MM.1S (cell line): ENCODE data around the gene COLEC12.

Source experiments
- DNase-seq: peaks from one replicate; pipeline ENCODE4 v3.0.0-alpha.2; 2015
- H2AFZ ChIP-seq: fragments of 300-600 bp; sonication (generic); 2 replicates; pipeline ENCODE4 v1.6.0; 2016; ENCODE audit warnings: antibody characterized with exemption, low read length
- H3F3A ChIP-seq: fragments of 300-600 bp; sonication (generic); 2 replicates; pipeline ENCODE4 v1.6.1; 2016; ENCODE audit warnings: mild to moderate bottlenecking, antibody characterized with exemption, low read length, moderate library complexity, mixed read lengths; ENCODE audit not compliant: insufficient read depth
- H3K27ac ChIP-seq: fragments of 300-600 bp; sonication (generic); 2 replicates; pipeline ENCODE4 v1.5.1; 2016; ENCODE audit warnings: mild to moderate bottlenecking, low read length
- H3K27me3 ChIP-seq: fragments of 300-600 bp; sonication (generic); replicated peaks from 2 replicates; pipeline ENCODE4 v1.6.0; 2016; ENCODE audit warnings: low read length; ENCODE audit not compliant: insufficient read depth
- H3K36me3 ChIP-seq: fragments of 300-600 bp; sonication (generic); replicated peaks from 2 replicates; pipeline ENCODE4 v1.6.1; 2016; ENCODE audit warnings: mild to moderate bottlenecking, low read length, mixed read lengths; ENCODE audit not compliant: insufficient read depth
- H3K4me1 ChIP-seq: fragments of 300-600 bp; sonication (generic); 2 replicates; pipeline ENCODE4 v1.6.1; 2016; ENCODE audit warnings: low read length, mixed read lengths
- H3K4me2 ChIP-seq: fragments of 300-600 bp; sonication (generic); 2 replicates; pipeline ENCODE4 v1.6.0; 2016; ENCODE audit warnings: low read depth, low read length
- H3K4me3 ChIP-seq: fragments of 300-600 bp; sonication (generic); 2 replicates; pipeline ENCODE4 v1.5.1; 2016; ENCODE audit warnings: low read length, mixed read lengths
- H3K79me2 ChIP-seq: fragments of 300-600 bp; sonication (generic); 2 replicates; pipeline ENCODE4 v1.6.1; 2016; ENCODE audit warnings: mixed run types, low read length, mixed read lengths
- H3K9ac ChIP-seq: fragments of 300-600 bp; sonication (generic); 2 replicates; pipeline ENCODE4 v1.6.1; 2016; ENCODE audit warnings: low read length, mixed read lengths
- H3K9me2 ChIP-seq: fragments of 300-600 bp; sonication (generic); replicated peaks from 2 replicates; pipeline ENCODE4 v1.6.1; 2016; ENCODE audit warnings: mild to moderate bottlenecking, low read length, mixed read lengths; ENCODE audit not compliant: insufficient read depth
- H3K9me3 ChIP-seq: fragments of 300-600 bp; sonication (generic); replicated peaks from 2 replicates; pipeline ENCODE4 v1.6.1; 2016; ENCODE audit warnings: mild to moderate bottlenecking, low read length, mixed read lengths; ENCODE audit not compliant: insufficient read depth
- H4K20me1 ChIP-seq: fragments of 300-600 bp; sonication (generic); 2 replicates; pipeline ENCODE4 v1.6.1; 2016; ENCODE audit warnings: mild to moderate bottlenecking, low read length, moderate library complexity, mixed read lengths; ENCODE audit not compliant: insufficient read depth
- EZH2 ChIP-seq: fragments of 300-600 bp; sonication (generic); optimal IDR thresholded peaks from 2 replicates; pipeline ENCODE3; 2017; ENCODE audit warnings: low read depth, mild to moderate bottlenecking, antibody characterized with exemption, low read length, mixed read lengths
- EZH2phosphoT487 ChIP-seq: fragments of 300-600 bp; sonication (generic); IDR thresholded peaks from 2 replicates; pipeline ENCODE4 v1.6.1; 2018; ENCODE audit warnings: antibody characterized with exemption, low read length
- TF ChIP-seq, protein P1 (sequence below): fragments of 300-600 bp; sonication (generic); IDR thresholded peaks from 2 replicates; pipeline ENCODE4 v1.5.1; 2016; ENCODE audit warnings: antibody characterized with exemption, low read length, mixed read lengths

The COLEC12 gene

DNA sequence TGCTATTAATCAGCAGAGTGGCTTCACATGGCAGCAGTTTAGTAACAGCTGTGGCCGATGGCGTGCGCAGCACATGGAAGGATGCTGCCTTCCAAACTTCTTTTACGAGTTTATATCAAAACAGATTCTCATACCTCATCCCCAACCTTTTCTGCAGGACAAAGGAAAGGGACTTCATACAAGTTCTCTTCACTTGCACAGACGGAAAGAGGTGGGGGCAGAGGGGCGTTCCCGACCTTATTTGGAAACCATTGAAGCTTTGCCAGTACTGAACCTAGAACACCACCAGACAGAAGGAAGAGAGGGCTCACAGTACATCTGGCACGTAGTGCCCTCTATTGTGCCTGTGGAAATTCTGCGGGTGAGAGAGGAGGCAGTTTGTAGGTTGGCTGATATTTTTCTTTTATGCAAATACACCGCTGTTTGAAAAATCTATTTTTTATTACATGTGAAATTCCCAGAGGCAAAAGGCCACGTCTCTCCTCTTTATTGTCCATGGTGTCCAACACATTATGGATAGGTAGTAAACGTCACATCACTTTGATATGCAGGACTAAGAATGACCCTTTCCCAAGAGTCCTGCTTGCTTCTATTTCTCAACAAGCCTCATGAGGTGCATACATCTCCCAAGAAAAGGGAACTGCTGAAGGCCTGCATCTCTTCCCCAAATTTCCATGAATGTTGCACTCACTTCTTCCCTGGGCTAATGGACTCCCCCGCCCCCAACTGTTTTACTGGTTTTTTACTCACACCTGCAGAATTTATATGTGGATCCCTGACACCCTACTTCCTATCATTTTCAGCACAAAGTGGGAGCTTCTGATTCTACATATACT lies 31.3 kb downstream of the COLEC12 start:
- Histone ChIP-seq H3K27me3 (no peaks in the 10 kb centered on the region), H4K20me1 (no peaks in the 10 kb centered on the region), H3F3A (no peaks in the 10 kb centered on the region), H3K9me2 (no peaks in the 10 kb centered on the region), H3K27ac (no peak overlapping the region), H3K79me2 (no peaks in the 10 kb centered on the region), H3K4me3 (no peak overlapping the region), H3K36me3 (no peaks in the 10 kb centered on the region), H3K4me1 (no peaks in the 10 kb centered on the region), H3K4me2 (no peak overlapping the region), H3K9me3 (no peaks in the 10 kb centered on the region), H3K9ac (no peak overlapping the region), H2AFZ (no peak overlapping the region)
- no peak for DNase-seq
- TF ChIP-seq, protein P1, sequence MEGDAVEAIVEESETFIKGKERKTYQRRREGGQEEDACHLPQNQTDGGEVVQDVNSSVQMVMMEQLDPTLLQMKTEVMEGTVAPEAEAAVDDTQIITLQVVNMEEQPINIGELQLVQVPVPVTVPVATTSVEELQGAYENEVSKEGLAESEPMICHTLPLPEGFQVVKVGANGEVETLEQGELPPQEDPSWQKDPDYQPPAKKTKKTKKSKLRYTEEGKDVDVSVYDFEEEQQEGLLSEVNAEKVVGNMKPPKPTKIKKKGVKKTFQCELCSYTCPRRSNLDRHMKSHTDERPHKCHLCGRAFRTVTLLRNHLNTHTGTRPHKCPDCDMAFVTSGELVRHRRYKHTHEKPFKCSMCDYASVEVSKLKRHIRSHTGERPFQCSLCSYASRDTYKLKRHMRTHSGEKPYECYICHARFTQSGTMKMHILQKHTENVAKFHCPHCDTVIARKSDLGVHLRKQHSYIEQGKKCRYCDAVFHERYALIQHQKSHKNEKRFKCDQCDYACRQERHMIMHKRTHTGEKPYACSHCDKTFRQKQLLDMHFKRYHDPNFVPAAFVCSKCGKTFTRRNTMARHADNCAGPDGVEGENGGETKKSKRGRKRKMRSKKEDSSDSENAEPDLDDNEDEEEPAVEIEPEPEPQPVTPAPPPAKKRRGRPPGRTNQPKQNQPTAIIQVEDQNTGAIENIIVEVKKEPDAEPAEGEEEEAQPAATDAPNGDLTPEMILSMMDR: no peak
- TF ChIP-seq EZH2 (no peak), EZH2phosphoT487 (no peak)

- Histone ChIP-seq H3K9ac (no peak overlapping the region), H3K27me3 (no peaks in the 10 kb centered on the region), H3K36me3 (no peaks in the 10 kb centered on the region), H4K20me1 (no peaks in the 10 kb centered on the region), H3K4me1 (no peaks in the 10 kb centered on the region), H2AFZ (no peak overlapping the region), H3K79me2 (no peaks in the 10 kb centered on the region), H3K4me3 (no peak overlapping the region), H3K9me3 (no peaks in the 10 kb centered on the region), H3K27ac (no peak overlapping the region), H3K4me2 (no peak overlapping the region), H3K9me2 (no peaks in the 10 kb centered on the region), H3F3A (no peaks in the 10 kb centered on the region)
- TF ChIP-seq, protein P1: no peak
- TF ChIP-seq EZH2phosphoT487: no peak
- TF ChIP-seq EZH2: no peak
- DNase-seq: no peak
Observed at GRCh38 chr18:463827-464541, 36.5 kb downstream of the COLEC12 start.

- H3K79me2 ChIP-seq: no peaks in the 10 kb centered on the region
- H3K4me1 ChIP-seq: no peaks in the 10 kb centered on the region
- no peaks in the 10 kb centered on the region for H4K20me1 ChIP-seq
- H3K9me3 ChIP-seq: no peaks in the 10 kb centered on the region
- no peaks in the 10 kb centered on the region for H3F3A ChIP-seq
- H3K27ac ChIP-seq: no peak overlapping the region
- no peak overlapping the region for H3K4me3 ChIP-seq
- H2AFZ ChIP-seq: no peak overlapping the region
- H3K27me3 ChIP-seq: no peaks in the 10 kb centered on the region
- H3K36me3 ChIP-seq: no peaks in the 10 kb centered on the region
- TF ChIP-seq, protein P1: no peak
- TF ChIP-seq EZH2 (no peak), EZH2phosphoT487 (no peak)
- H3K9ac ChIP-seq: no peak overlapping the region
- H3K9me2 ChIP-seq: no peaks in the 10 kb centered on the region
- no peak overlapping the region for H3K4me2 ChIP-seq
- no peak for DNase-seq
Observed at GRCh38 chr18:463403-463802, 37.1 kb downstream of the COLEC12 start.
